Activated B cell treated with CpG ODN at 0.5 μM for 24 hours (primary cell): ENCODE measurements around the gene MED27. TPM values are rescaled to one million over a fixed set of nuclear protein-coding genes. Genes with fewer than 3 reads are reported as not detected.

ENCODE experiments used
- ATAC-seq: fragments of 200-7000 bp; cut with Tn5 transposase; one replicate; pipeline ENCODE4 v1.10.0; 2021; ENCODE audit warnings: low read depth, mild to moderate bottlenecking, moderate library complexity
- CTCF ChIA-PET: fragments of 350-600 bp; sonication (Branson Sonifier 250); formaldehyde crosslinking; loops from one replicate; lab custom pipeline; 2021; ENCODE audit warnings: antibody characterized with exemption; lab: Charles Lee
- POLR2A ChIA-PET: fragments of 350-600 bp; sonication (Branson Sonifier 250); formaldehyde crosslinking; loops from one replicate; lab custom pipeline; 2021; ENCODE audit warnings: antibody characterized with exemption; lab: Charles Lee
- DNase-seq: peaks from one replicate; pipeline ENCODE4 v3.0.0; 2022
- H3K27ac Mint-ChIP-seq: one replicate; pipeline ENCODE4 v1.8.0; 2020; ENCODE audit warnings: mixed read lengths
- H3K27me3 Mint-ChIP-seq: one replicate; pipeline ENCODE4 v1.8.0; 2021; ENCODE audit warnings: mixed read lengths
- H3K36me3 Mint-ChIP-seq: one replicate; pipeline ENCODE4 v1.8.0; 2021; ENCODE audit warnings: low read depth, mixed read lengths
- H3K4me1 Mint-ChIP-seq: one replicate; pipeline ENCODE4 v1.8.0; 2021; ENCODE audit warnings: mixed read lengths
- H3K4me3 Mint-ChIP-seq: one replicate; pipeline ENCODE4 v1.8.0; 2020; ENCODE audit warnings: mild to moderate bottlenecking, mixed read lengths
- H3K9me3 Mint-ChIP-seq: one replicate; pipeline ENCODE4 v1.8.0; 2020; ENCODE audit warnings: mixed read lengths
- intact Hi-C: fragments of 100-400 bp; cut with micrococcal nuclease; formaldehyde crosslinking; loops from one replicate; pipeline ENCODE4 v1.15.1; 2024
- total RNA-seq: library from RNA; stranded (reverse); gene quantifications from 2 replicates; pipeline ENCODE4 v1.2.3, GENCODE V29; 2022
- TF ChIP-seq, protein P1 (sequence below): fragments of 200-600 bp; IDR thresholded peaks from one replicate; pipeline ENCODE4 v1.8.0; 2022; ENCODE audit warnings: antibody characterized with exemption, mild to moderate bottlenecking

The MED27 gene
- total RNA-seq, 1 donor from 2014 or later = 24.5 TPM

- DNase-seq (no peak), ATAC-seq (no peak)
- H3K4me3 Mint-ChIP-seq = peak overlapping the region; percentile 93
- H3K27ac Mint-ChIP-seq = no peak overlapping the region
- ChIA-PET POLR2A (no interaction called here), CTCF (no interaction called here)
- no peaks in the 10 kb centered on the region for H3K9me3 Mint-ChIP-seq
- peaks cover 7% of the 10 kb centered on the region for H3K27me3 Mint-ChIP-seq
- TF ChIP-seq, protein P1, sequence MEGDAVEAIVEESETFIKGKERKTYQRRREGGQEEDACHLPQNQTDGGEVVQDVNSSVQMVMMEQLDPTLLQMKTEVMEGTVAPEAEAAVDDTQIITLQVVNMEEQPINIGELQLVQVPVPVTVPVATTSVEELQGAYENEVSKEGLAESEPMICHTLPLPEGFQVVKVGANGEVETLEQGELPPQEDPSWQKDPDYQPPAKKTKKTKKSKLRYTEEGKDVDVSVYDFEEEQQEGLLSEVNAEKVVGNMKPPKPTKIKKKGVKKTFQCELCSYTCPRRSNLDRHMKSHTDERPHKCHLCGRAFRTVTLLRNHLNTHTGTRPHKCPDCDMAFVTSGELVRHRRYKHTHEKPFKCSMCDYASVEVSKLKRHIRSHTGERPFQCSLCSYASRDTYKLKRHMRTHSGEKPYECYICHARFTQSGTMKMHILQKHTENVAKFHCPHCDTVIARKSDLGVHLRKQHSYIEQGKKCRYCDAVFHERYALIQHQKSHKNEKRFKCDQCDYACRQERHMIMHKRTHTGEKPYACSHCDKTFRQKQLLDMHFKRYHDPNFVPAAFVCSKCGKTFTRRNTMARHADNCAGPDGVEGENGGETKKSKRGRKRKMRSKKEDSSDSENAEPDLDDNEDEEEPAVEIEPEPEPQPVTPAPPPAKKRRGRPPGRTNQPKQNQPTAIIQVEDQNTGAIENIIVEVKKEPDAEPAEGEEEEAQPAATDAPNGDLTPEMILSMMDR = no peak
- intact Hi-C loops = loop anchor here (2.0 to 5.0 kb wide), 2 partner anchors 953 to 1501 kb away; partner anchors contain the start of genes FUBP3 and NUP214
- peaks cover 30% of the 10 kb centered on the region for H3K4me1 Mint-ChIP-seq
- peaks cover 49% of the 10 kb centered on the region for H3K36me3 Mint-ChIP-seq
These were observed 1.6 kb downstream of the MED27 start for GRCh38 chr9:132077881-132078698.

DNA sequence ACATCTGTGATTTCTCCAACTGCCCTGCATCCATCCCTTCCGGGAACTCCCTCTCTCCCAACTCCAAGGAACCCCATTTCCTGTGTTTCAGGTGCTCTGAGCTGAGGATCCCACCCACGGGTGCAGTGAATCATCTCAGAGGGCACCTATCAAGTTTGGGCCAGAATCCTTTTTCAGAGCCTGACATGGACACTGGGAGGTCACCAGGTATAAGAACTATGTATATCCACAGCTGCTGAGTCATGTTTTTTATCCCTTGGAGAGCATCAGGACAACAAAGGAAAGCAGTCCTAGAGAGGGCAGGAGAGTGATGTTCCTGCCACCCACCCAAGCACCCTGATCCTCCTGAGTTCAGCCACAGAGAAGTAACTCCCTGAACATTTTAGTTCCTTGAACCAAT, 3.8 kb downstream of the MED27 start:
- ATAC-seq (no peak), DNase-seq (no peak)
- no peaks in the 10 kb centered on the region for H3K9me3 Mint-ChIP-seq
- peaks cover 31% of the 10 kb centered on the region for H3K4me1 Mint-ChIP-seq
- H3K27ac Mint-ChIP-seq = no peak overlapping the region
- POLR2A ChIA-PET = no interaction called here
- TF ChIP-seq, protein P1 = no peak
- H3K4me3 Mint-ChIP-seq = no peak overlapping the region
- peaks cover 69% of the 10 kb centered on the region for H3K36me3 Mint-ChIP-seq
- CTCF ChIA-PET = no interaction called here
- H3K27me3 Mint-ChIP-seq = peaks cover 3% of the 10 kb centered on the region
- intact Hi-C loops = loop anchor here (5.0 kb wide), 1 partner anchor 1499 kb away; the partner anchor contains the start of gene FUBP3

GRCh38 chr9:132074736-132075135, 4.9 kb downstream of the MED27 start:
- H3K9me3 Mint-ChIP-seq = no peaks in the 10 kb centered on the region
- TF ChIP-seq, protein P1 = no peak
- no peak overlapping the region for H3K4me3 Mint-ChIP-seq
- H3K36me3 Mint-ChIP-seq = peaks cover 69% of the 10 kb centered on the region
- no peak for DNase-seq
- ATAC-seq = no peak
- ChIA-PET CTCF (no interaction called here), POLR2A (no interaction called here)
- H3K27ac Mint-ChIP-seq = no peak overlapping the region
- peaks cover 25% of the 10 kb centered on the region for H3K4me1 Mint-ChIP-seq
- intact Hi-C loops = loop anchor here (5.0 kb wide), 1 partner anchor 1497 kb away; the partner anchor contains the start of gene FUBP3
- peaks cover under 1% of the 10 kb centered on the region for H3K27me3 Mint-ChIP-seq

DNA sequence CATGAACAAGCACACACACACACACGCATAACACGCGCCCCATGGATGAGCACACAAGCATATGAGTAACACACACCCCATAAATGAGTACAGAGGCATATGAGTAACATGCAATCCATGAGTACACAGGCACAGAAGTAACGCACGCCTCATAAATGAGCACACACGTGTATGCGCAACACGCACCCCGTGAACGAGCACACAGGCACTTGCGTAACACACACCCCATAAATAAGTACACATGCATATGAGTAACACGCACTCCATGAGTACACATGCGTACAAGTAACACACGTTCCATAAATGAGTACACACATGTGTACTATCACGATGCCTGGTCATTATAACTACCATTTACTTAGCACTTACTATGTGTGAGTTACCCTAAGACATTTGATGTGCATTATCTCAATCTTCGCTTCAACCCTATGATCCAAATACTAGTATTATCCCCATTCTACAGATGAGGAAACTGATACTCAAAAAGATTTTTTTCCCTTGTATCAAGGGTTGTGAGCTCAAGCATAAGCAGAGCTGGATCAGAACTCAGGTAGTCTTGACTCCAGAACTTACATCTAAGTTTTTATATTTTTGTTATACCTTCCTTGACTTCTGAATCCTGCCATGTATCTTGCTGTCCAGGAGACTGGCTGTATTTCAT, 7.7 kb downstream of the MED27 start:
- Mint-ChIP-seq H3K27ac (no peak overlapping the region), H3K9me3 (no peaks in the 10 kb centered on the region), H3K27me3 (no peaks in the 10 kb centered on the region), H3K4me1 (peaks cover 4% of the 10 kb centered on the region), H3K36me3 (peaks cover 75% of the 10 kb centered on the region), H3K4me3 (no peak overlapping the region)
- CTCF ChIA-PET = no interaction called here
- intact Hi-C loops = no loop called here
- ATAC-seq (no peak), DNase-seq (no peak)
- POLR2A ChIA-PET = no interaction called here
- TF ChIP-seq, protein P1 = no peak
